Lung microvascular endothelial cell (primary cell): Measurements from ENCODE around the gene IGSF8. TPM values are rescaled to one million over a fixed set of nuclear protein-coding genes. Genes with fewer than 3 reads are reported as not detected.

Source experiments
- DNase-seq, 2 donors: peaks; one replicate each; pipeline versions ENCODE4 v3.0.0 to v3.0.0-alpha.2; 2010; ENCODE audit warnings: low read depth in 2 of 2
- total RNA-seq: library from RNA; depleted of rRNA; stranded (reverse); fragments of >200 nt; gene quantifications from 2 replicates; pipeline ENCODE4 v1.2.1, GENCODE V29; 2014

The IGSF8 gene
- total RNA-seq, 1 donor from 2014 or later, result 10.3 TPM

DNA sequence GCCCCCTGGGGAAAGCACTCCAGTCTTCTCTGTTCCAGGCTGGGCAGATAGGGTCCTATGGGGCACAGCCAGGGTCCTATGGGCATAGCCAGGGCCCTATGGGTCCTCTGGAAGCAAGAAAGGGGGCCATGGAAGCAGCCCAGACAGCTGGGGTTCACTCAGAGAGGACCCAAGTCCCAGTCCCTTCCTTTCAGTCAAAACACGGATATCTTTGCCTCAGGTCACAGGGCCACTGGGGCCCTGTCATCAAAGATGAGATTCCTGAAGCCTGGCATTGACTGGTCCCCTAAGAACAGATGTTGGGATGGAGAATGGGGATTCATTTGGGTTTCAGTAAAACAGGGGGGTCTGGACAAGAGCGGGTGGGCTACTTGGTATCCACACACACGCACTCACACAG is 8.5 kb downstream of the IGSF8 start:
- no peak for DNase-seq

DNA sequence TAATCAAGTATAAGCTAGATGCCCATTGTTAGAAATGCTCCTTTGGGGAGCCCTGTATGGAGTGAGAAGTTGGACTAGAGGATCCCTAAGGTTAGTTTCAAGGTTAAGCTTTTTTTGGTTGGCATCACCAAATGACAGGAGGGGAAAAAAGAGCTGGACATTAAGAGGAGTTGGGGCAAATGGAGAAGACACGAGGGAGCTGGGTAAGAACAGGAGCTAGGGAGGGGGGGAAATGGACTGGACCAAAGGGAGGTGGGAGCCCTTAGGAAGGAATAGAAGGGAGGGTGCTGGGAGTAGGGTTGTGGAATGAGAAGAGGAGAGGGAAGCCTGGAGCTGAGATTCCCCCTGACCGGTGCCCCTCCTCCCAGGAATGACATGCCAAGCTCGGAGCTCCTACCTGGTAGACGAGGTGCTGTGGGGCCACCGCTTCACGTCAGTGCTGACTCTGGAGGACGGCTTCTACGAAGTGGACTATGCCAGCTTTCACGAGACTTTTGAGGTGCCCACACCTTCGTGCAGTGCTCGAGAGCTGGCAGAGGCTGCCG is 11.2 kb downstream of the IGSF8 start:
- no peak for DNase-seq

DNA sequence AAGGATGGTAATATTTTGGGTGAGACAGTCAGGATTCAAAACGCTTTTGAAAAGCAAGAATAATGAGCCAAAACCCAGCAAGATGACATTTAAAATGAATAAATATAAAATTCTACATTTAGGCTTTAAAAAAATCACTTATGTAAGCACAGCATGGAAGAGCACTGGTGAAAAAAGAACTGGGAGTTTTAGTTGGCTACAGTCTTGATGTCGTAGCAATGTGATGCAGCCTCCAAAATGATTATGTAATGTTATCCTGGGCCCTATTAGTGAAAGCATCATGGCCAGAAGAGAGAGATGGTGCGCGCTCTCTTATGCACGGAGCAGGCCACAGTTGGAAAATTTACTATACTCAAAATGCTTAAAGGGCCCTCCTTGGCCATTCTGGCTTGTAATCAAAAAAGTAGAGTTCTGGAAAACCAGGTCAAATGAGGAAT is 11.9 kb downstream of the IGSF8 start:
- DNase-seq, result no peak

DNA sequence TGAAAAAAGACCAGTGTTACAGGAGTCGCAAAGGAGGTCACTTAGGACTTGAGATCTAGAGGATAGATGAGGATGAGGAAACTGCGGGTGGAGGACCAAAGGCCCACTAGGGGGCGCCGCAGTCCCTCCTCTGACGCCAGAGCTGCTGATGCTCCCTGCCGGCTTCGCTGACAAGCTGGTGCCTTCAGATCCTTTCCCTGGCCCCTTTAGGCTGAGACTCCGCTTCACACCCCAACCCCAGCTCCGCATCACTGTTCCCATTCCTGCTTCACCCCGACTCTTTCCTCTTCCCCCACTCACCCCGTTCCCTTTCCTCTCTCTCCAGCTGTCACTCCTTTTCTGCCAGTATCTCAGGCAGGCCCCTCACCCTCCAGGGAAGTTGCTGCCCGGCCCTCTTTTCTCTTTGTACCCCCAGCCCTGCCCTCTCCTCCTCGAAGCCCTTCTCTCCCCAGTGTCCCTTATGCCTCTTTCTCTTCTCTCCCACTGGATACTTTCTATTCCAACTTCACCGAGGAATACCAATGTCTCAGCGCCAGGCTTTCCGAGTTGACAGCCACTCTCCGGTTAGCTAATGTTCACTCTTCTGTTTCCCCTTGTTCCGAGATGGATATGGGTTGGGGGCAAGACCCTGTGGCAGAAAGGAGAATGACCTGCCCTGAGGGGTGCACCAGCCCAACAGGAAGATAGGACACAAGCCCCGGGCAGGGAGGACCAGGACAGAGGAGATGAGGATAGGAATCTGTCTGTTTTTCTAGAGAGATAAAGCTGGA is 12.5 kb downstream of the IGSF8 start:
- peak; percentile 74 to 77 for DNase-seq

DNA sequence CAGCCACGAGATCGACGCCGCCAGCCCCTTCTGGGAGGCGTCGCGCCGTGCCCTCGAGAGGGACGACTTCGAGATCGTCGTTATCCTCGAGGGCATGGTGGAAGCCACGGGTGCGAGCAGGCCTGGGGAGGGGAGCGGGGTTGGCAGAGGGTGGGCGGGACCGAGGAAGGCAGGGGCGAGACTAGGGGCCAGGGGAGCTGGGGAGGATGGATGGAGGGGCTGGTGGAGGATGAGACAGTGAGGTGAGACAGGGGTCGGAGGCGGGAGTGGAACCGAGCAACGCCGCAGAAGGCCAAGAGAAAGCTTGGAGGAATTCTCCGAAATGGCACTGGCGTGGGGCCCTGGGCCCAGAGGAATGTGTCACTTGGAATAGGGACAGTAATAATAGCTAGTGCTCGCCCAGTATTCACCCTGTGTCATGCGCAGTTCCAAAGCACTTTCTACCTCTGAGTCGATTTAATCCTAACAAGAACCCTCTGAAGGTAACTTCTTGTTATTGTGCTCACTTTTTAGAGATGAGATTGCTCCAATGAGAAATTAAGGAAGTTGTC is 13.6 kb downstream of the IGSF8 start:
- DNase-seq, result no peak

GRCh38 chr1:160083968-160084770 is 14.2 kb downstream of the IGSF8 start:
- DNase-seq, result peak; percentile 39 to 67

GRCh38 chr1:160082926-160083325 is 15.5 kb downstream of the IGSF8 start:
- DNase-seq, result no peak

- DNase-seq, result no peak
Observed at GRCh38 chr1:160082487-160082886, 15.9 kb downstream of the IGSF8 start.

- no peak for DNase-seq
Observed at GRCh38 chr1:160081261-160081936, 17.0 kb downstream of the IGSF8 start, which contains the start of gene KCNJ9. KCNJ9 (plus strand) TSS chr1:160081538; CDS start chr1:160084031, 2,493 bp downstream.

DNA sequence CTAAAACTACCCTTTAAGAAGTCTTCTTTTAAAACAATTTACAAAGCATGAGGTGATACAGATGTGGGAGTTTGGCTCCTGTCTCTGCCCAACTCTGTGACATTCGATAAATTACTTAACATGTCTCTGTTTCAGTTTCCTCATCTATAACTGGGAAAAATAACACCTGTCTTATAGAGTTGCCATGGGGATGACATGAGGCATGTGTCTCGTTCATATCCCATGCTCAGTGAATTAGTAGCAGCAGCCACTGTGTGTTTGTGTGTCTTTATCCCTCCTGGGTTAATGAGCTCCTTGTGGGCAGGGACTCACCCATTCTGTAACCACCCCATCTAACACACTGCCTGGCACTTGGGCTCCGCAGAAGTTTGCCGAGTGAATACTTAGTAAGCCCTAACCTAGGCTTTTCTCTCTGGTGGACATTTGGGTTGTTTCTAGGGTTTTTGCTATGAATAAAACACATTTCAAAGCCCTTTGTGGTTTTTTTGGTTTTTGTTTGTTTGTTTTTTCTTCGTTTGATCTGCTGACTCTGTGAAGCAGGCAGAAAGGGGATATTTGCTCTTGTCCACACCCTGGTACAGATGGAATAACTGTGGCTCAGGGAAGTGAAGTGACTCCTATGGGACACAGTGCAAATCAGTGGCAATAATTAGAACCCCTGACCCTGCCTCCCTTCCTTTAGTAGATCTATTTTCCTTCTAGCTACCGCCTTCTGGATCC is 17.9 kb downstream of the IGSF8 start:
- no peak for DNase-seq

DNA sequence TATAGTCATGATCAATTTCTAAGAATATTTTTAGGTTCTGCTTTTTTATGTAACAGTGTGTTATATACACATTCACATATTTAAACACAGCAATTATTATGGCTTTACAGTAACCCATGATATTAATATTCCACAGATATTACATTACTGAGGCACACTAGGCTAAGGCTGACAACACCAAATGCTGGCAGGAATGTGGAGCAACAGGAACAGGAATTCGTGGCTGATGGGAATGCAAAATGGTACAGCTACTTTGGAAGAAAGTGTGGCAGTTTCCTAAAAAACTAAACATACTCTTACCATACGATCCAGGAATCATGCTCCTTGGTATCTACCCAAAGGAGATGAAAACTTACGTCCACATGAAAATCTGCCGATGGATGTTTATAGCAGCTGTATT is 19.0 kb downstream of the IGSF8 start:
- DNase-seq, result no peak

DNA sequence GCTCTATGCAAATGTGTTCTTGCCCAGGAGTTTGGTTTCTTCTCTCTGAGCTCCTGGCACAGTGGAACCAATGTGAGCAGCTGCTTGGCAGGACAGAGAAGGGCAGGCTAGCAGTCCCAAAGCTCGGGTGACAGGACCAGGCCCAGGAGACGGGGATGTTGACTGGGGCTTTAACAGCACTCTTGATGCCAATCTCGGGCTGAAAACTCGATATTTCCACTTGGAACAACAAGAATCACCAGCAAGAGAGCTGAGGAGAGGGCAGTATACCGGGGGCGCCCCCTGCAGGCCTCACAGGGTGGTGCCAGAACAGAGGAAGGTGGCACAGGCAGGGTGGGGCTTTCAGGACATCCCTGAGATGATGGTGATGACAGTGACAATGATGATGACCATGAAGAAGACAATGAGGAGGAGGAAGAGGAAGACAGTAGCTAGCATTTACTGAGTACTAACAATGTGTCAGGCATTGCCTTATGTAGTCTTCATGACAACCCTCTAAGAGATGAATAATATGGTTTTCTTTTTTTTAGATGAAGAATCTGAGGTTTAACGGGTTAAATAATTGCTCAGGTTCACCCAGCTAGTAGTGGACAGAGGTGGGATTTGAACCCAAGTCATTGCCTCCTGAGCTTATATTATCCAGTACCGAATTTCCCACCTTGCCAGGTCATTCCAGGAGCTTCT is 19.8 kb downstream of the IGSF8 start:
- DNase-seq, result peak; percentile 30 to 35

DNA sequence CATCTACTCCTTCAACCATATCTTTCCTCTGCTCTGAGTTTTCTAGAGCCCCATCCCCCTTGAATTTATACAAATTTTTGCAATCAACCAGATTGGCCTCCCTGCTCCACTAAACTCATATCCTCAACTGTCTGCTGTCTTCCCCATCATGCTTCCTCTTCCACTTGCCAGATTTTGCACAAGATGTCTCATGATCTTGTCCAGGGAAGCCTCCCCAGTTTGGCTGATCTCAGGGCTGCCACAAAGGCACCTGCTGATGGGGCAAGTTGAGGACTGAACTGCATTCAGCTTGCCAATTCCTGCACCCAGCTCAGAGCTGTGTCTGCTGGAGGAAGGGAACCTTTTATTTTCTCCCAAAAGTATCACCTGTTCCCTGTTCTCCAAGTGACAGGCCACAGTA is 20.9 kb downstream of the IGSF8 start:
- DNase-seq, result no peak

- no peak for DNase-seq
Observed at GRCh38 chr1:160076295-160076694, 22.1 kb downstream of the IGSF8 start.

DNA sequence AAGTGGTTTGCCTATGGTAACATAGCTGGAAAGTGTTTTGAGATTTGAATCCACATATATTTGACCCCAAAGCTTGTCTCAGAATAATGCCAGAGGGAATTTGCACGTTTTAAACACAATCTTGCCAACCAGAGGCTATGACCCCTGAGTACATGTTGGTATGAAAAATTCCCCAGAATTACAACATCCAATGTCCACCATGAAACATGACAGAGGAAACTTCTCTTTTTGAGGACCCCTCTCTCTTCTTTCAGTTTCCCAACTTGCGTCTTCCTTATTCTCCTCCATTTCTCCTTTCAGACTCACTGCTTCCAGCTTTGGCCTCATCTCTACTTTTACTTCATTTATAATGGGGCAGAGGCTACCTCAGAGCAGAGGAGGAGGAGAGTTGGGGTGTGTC is 22.6 kb downstream of the IGSF8 start:
- DNase-seq, result no peak

DNA sequence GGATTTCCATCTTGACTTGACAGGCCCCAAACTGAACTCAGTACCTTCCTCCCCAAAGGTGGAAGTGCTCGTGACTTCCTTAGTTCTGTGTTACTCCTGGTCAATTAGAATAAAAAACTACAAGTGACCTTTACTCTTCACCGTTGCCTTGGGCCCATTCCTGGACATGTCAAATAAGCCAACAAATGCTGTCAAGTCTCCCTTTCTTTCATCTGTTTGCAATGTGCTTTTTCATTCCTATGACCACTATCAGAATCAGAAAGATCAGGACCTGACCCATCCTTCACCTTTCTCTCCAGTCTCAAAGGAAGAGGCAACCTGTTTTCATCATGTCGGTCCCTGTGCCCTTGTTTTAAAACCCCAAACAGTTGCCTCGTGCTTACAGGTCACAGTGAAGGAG is 23.6 kb downstream of the IGSF8 start:
- no peak for DNase-seq

GRCh38 chr1:160071289-160071688 is 27.1 kb downstream of the IGSF8 start:
- DNase-seq, result no peak

DNA sequence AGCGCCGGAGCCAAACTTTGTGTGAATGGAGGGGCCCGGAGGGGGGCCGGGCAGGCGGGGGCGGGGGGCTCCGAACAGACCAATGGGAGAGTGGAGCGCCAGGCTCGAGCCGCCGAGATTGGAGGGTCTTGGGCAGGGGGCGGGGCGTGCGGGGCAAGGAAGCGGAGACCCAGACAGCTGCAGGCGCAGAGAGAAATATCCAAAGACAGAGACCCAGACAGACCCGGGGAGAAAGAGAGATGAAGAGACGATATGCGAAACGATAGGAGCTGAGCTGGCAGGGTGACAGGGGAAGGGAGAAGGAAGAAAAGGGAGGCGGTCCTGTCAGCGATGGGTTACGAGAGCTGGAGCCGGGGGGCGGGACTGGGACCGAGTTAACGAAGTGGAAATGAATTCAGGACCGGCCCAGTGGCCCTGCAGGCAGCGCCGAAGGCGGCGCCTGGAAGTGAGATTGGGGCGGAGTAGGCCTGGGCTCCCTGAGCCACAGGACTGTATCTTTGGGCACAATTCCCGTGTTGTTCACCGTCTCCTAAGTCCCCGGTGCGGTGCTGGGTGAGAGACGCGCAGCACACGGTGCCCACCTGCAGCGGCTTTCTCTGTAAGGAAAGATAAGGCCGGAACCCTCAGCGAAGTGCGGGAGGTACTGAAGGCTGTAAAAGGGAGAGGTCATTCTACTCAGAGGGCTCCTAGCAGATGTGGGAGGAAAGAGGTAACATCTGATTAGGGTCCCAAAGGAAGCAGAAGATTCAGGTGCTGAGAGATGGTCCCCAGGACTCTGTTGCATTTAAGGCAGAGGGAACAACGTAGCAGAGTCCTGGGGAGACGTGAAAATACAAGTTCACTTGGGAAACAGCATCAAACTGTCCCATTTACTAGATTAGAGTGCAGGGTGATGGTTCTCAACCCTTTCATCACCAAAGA is 27.9 kb downstream of the IGSF8 start:
- peak; percentile 47 to 66 for DNase-seq
